T-helper 2 cell treated with Interferon-gamma antibody and Interleukin-4, amounts not matched to agents 100 ng/mL and 5 ng/mL, for 36 hours (primary cell): Measurements from ENCODE around the gene ILF2. TPM values are rescaled to one million over a fixed set of nuclear protein-coding genes. Genes with fewer than 3 reads are reported as not detected.

Experiments used
- intact Hi-C: fragments of 100-400 bp; cut with micrococcal nuclease; formaldehyde crosslinking; loops from one replicate; pipeline ENCODE4 v1.15.1; 2023
- total RNA-seq: library from RNA; stranded (reverse); gene quantifications from 2 replicates; pipeline ENCODE4 v1.2.3, GENCODE V29; 2022

Gene ILF2
- total RNA-seq, 1 donor from 2014 or later, result 226 TPM

DNA sequence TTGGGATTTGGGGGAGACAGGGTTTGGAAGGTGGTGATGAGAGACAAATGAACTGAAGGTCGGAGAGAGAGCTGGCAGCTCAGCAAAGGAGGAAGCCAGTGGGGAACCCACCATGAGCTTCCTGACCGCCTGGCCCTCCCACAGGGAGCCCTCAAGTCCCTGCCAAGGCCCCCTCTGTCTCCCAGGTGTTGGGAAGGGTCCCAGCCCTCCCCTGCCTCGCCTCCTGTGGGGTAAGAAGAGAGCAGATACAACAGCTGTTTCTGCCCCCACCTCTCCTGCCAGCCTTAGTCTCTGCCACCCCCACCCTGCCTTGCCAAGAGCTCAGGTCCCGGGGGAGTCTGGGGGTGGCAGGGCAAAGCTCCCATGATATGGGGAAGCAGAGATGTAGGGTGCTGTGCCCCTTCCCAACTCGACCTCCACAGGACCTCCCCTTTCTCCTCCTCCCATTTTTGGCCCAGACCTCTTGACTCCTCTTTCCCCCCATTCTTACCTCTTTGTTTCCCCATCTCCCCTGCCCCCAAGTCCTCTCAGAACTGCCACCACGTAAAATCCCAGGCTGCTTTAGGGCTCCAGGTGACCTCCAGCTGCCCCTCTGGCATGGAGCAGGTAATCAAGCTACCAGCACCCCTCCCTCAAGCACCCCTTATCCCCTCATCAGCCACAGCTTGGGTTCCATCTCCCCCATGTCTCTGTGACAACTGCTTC lies 42.0 kb downstream of the ILF2 start:
- intact Hi-C loops, result no loop called here

DNA sequence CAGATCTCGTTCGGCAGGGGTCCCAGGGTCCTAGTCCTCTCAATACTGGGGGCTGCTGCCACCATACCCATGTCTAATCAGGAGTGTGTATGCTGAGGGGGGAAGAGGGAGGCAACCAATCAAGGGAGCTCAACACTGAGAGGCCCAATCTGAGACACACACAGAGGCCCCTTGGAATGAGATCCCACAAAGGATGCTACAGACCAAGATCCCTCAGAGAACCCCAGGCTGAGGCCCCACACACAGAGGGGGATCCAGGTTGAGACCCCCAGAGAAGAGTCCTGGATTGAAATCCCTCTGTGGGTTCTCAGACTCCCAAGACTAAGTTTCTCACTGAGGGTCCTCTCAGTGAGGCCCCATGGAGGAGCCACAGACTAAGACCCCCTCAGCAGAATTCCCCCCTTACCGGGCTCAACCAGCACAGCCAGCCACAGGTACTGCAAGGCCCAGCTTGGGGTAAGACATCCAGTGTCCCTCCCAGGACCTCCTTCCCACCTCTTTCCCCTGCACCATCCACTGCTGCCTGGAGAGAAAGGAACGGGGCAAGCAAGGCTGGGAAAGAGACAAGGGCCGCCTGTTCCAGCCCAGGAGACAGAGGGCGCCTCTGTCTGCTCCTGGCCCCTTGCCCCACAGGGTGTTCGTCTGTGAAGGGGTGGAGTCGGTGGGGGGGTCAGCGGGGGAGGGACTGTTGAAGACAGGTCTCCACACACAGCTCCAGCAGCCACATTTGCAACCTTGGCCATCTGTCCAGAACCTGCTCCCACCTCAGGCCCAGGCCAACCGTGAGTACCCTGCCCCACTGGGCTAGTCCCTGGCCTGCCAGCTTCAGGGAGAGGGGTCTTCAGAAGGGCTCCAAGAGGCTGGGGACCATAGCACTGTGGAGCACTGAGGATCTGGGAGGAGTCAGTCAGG lies 42.8 kb downstream of the ILF2 start, which contains the start of gene S100A1:
Gene S100A1 (plus strand): TSS at position 720 of the 912 bp plus-strand sequence. CDS start 2,088 bp downstream, outside the sequence.
- intact Hi-C loops, result no loop called here

DNA sequence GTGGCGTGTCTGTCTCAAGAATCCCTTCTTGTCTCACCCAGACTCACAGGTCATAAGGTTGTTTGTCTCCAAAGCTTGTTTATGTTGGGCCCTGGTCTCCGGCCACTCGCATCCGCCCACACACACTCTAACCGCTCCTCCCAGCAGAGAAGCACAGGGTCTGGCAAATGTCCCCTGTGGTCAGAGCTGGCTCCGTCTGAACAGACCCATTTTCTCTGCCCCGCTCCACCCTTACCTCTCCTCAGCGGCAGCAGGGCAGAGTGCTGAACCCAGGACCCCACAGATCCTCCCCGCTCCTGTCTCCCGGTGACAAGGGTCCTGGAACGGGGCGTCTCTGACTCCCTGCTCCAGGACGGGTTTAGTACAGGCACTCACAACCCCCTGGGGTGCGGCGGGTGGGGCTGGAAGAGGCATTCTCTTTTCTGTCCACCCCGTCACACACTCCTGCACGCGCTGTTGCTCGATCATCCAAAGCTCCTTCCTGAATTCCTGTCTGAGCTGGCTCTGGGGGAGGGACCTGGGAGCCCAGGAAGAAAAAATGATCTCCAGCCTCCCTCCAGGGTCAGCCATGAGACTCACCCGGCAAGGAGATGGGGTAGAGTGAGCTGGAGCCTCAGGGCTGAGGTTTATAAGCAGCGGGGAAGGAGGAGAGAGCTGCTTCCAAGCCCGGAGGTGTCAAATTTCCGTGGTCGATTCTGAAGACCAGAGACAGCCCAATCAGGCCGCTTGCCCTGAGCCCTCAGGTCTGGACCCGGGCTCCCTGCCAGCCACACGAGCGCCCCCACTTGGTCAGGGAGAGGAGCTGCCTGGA lies 43.7 kb downstream of the ILF2 start, which contains the start of gene S100A13:
Gene S100A13 (minus strand): TSS at position 602 of the 811 bp plus-strand sequence. CDS start 1,033 bp downstream, outside the sequence.
- intact Hi-C loops, result no loop called here

DNA sequence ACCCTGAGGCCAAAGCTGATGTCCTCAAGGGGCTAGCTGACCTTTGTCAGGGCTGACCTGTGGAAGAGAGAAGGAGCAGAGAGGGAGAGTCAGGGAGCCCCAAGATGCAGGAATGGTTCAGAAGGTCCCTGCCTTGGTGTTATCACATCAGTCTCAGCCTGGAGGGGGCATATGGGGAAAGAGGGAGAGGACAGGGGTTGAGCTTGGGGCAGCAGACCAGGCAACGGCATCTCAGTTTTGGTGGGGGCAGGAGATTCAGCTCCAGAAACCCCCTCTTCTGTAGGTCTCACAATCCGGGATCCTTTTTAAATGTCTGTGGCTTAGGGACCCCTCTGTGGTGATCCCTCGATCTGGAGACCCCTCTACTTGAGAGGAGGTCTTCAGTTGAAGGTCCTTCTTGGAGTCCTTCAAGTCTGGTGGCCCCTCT lies 44.3 kb downstream of the ILF2 start:
- intact Hi-C loops, result no loop called here

DNA sequence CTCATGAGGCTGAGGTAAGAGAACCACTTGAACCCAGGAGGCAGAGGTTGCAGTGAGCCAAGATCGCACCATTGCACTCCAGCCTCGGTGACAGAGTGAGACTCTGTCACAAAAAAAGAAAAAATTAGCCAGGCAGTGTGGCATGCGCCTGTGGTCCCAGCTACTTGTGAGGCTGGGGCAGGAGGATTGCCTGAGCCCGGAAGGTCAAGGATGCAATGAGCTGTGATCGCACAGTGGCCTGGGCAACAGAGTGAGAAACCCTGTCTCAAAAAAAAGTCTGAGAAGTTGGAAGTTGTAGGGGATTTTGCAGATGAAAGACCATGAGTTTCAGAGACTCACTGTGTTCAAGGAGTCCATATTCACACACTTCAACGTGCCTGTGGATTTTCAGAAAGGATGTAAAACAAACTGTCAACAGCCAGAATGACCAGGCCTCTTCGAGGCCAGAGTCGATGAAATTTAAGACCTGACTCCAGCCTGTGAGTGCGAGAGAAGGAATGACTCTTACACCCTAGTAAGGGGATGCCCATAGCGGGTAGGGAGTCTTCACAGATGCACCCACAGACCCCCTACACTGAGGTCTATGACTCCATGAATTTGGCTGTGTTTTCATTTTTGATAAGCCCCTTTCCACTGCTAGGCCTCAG lies 45.7 kb downstream of the ILF2 start:
- intact Hi-C loops, result no loop called here

DNA sequence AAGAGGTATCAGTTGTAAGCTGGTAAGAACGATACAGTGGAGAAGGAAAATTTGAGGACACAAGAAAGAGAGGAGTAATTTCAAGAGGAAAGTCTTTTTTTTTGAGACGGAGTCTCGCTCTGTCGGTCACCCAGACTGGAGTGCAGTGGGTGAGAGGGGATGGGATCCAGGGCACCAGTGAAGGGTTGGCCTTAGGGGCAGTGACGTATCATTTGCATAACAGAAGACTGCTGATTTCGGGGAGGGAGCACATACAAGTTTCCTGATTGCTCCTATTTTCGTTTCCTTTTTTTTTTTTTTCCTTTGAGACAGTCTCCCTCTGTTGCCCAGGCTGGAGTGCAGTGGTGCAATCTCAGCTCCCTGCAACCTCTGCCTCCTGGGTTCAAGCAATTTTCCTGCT lies 47.7 kb downstream of the ILF2 start:
- intact Hi-C loops, result no loop called here

DNA sequence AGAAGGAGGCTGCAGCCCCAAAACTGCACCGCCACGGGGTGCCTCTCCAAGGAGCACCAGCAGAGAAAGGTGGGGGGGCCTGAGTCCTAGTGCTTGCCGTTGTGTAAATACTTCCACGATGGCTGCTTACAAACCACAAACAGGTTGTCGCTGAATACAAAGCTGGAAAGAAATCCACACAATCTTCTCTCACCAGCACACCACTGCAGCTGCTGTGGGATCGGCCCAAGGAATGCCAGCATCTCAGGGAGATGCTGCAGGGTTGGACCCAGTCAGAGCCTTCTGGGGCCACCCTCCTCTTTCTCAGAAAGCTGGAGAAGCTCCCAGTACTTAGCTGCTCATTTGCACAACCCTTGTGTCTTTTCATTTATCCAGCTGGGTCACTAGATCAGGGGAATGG lies 51.6 kb downstream of the ILF2 start:
- intact Hi-C loops, result no loop called here

DNA sequence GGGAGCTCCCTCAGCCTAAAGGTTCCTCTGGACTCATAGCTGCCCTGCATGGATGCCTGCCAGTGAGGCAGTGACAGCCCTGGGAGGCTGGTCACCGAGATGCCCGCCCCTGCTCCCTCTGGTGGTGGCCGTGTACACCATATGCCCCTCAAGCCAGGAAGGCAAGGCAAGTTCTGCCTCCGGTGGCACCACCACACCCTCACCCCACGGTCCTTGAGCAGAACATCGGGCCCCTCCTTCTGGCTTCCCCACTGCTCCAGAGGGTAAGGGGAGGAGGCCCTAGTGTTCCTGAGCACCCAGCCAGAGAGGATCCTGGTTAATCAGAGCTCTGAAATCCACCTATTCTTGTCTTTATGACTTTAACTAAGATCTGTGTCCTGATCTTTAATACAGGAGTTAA lies 53.1 kb downstream of the ILF2 start:
- intact Hi-C loops, result loop anchor here (1.0 kb wide), 3 partner anchors 45 to 108 kb away; no protein-coding TSS in a partner anchor

DNA sequence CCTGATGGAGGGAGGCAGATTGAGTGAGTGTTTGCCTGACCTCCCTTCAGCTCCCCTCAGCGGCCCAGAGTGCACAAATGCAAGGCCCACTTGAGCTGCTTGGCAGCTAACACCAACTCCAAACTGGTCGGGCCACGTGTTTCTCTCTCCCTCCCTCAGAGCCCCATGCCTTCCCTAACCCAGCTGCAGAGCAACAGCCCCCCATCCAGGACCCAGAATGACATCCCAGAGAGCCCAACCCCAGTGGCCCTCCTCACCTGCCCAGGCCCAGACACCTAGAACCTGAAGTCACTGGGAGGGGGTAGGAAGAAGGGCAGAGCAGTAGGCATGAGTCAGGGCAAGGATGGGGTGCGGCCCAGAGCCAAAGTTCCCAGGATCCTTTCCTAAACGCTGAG lies 53.9 kb downstream of the ILF2 start:
- intact Hi-C loops, result loop anchor here (1.0 kb wide), 3 partner anchors 45 to 108 kb away; no protein-coding TSS in a partner anchor

DNA sequence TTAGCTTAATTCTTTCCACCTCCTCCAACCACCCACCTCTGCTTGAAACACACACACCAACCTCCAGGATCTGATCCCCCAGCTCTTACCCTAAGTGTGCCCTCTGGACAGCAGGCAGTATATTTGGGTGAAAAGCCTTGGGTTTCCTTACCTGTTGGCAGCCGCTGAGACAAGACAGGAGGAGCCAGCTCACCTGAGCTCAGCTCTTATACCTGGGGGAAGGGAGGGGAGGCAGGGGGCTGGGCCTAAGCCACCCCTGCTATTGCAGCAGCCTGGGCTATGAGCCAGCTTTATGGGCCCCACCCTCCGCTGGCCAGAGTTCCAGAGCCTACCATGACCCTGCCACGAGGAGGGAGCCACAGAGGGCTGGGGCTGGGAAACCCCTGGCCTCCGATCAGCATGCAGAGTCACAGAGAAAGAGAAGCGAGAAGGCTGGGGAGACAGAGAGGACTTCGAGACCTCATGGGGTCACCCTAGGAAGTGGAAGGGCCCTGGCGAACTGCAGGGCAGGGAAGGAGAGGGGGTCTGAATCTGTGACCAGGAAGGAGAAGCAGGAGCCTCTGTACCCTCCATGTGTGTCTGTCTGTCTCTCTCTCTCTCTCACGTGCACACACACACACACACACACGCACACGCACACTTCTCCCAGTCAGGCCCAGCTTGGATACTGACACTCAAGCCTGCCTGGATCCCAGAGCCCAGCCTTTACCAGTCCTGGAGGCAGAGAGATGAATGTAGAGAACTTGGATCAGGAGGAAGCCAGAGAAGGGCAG lies 54.5 kb downstream of the ILF2 start, which contains the start of gene S100A14:
Gene S100A14 (minus strand): TSS at position 182 of the 773 bp plus-strand sequence. CDS start 467 bp downstream, outside the sequence.
- intact Hi-C loops, result no loop called here

DNA sequence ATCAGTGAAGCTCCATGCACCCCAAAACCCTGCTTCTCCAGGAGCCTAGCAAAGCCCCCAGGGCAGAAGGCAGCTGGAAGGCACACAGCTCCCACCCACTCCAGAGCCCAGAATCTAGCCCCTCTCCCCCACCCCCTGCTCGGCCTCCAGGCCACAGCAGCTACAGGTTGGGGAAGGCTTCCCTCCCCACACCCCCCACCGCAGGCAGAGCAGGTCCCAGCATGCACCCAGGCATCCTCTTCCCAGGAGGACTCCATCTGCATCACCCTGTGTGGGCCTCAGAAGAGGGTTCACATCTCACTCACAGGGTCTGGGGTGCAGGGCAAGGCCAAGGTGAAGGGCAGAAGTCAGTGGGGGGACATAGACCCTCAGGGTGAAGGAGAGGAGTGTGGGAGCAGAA lies 55.4 kb downstream of the ILF2 start:
- intact Hi-C loops, result no loop called here

DNA sequence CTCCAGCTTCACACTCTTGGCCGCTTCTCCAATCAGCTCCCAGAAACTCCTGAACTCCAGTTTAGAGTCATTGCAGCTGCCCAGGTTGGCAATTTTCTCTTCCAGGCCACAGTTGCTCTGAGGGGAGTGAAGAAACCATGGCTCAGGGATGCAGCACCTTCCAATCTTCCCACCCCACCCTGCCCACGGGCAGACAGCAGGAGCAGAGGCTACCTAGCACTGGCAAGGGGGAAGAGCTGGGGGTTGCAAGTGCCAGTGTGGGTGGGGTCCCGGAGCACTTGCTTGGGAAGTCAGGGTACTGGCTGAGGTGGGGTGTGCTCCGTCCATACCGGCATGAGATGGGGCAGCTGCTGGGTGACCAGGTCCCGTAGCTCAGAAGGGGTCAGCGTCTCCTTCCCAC lies 55.9 kb downstream of the ILF2 start:
- intact Hi-C loops, result no loop called here

DNA sequence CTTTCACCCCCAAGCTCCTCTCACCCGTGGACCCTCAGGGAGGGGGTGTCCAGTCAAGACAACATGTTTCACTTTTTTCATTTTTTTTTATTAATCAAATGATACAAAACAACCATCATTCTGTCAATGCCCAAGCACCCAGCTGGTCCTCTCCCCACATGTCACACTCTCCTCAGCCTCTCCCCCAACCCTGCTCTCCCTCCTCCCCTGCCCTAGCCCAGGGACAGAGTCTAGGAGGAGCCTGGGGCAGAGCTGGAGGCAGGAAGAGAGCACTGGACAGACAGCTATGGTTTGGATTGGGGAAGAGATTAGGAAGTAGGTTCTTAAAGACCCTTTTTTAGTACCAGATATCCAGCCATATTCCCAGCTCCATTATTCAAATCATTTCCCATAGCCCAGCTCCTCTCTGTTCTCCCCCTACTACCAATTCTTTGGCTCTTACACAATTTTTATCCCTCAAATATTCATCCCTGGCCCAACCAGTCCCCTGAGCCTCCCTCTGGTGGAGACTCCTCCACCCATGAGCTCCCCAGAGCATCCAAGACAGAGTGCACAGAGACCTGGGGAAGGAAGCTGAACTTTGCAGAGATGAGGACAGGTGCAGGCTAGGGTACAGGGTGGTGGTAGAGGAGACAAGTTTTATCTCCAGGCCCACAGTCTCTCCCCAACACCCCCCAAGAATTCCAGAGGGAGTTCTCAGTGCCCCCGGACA lies 56.4 kb downstream of the ILF2 start:
- intact Hi-C loops, result no loop called here

DNA sequence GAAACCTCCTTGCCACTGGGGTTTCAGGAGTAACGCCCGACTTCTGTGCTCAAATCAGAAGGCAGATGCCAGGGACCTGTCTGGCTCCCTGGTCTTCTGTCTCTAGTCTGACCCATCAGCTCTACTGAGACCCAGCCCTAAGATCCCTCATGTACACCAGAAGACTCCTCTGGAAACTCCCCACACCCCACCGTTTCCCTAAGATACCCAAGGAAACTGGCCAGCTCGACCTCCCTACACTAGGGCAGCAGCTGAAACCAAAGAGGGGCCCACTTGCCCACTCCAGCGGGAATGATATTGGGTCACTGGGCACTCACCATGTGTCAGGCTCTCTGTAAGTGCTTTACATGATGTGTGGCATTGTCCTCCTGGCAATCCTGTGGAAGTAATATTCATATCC lies 57.4 kb downstream of the ILF2 start:
- intact Hi-C loops, result no loop called here

DNA sequence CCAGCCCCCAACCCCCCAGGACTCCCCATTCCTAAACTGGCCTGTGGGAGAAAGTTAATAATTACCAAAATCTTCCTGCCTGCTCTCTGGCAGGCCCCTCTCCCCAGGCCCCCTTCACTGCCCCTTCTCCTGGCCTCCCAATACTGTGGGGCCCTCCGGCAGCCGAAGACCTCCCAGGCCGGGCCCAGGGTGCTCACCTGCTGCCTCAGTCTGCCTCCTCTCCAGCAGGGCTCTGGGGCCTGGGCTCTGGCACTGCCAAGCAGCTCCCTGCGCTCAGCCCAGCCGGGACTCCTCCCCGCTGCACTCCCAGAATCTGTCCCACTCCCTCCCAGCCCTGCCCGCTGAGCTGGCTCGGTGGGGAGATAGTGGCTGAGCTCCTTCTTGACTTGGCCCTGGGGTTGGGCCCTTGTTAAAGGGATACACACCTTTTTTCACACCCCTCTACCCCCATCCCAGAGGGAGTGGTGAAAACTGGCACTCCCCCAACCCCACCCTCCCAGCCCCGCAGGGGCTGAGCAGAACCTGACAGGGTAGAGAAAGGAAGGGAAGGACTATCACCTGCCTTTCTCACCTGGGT lies 58.0 kb downstream of the ILF2 start, which contains the start of gene S100A16:
Gene S100A16 (minus strand): TSS at position 383 of the 577 bp plus-strand sequence. CDS start 4,986 bp downstream, outside the sequence.
- intact Hi-C loops, result no loop called here

DNA sequence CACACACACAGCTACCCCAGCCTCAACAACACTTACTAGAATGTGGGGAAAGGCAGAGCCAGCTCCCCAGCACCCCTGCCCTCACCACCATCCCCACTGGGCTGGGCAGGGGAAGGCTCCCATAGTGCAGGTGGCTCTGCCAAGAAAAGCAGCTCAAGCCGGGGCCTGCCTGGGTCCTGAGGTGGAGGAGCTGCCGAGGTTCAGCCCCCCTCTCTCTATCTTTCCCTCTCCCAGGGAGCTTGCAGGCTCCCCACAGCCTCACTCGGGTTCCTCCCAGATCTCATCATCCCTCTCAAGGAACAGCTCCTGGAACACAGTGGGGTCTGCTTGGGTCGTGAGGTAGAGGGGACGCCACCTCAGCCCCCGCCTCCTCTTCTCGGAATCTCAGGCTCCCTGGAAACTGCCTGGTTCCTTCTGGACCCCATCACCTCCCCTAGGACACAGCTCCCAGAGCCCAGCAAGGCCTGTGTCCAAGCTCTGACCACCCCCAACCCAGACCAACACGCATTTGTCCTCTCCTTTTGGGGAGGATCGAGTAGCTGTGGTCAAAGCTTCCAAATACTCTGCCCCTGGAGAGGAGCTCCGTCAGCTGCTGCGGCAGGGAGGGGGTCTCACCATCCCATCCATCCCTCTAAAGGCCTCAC lies 58.6 kb downstream of the ILF2 start:
- intact Hi-C loops, result no loop called here
